GM21515 (cell line): Measurements from ENCODE around the gene NUDT8.
"Not testable (repeated sequence)": the region's sequence is repeated elsewhere in the genome, so short reads cannot be mapped to it uniquely, and the experiment has no call there.

Experiments used
- ATAC-seq: cut with Tn5 transposase; IDR thresholded peaks from one replicate; pipeline ENCODE4 v1.9.1; 2021; ENCODE audit not compliant: unreplicated experiment

Gene NUDT8

DNA sequence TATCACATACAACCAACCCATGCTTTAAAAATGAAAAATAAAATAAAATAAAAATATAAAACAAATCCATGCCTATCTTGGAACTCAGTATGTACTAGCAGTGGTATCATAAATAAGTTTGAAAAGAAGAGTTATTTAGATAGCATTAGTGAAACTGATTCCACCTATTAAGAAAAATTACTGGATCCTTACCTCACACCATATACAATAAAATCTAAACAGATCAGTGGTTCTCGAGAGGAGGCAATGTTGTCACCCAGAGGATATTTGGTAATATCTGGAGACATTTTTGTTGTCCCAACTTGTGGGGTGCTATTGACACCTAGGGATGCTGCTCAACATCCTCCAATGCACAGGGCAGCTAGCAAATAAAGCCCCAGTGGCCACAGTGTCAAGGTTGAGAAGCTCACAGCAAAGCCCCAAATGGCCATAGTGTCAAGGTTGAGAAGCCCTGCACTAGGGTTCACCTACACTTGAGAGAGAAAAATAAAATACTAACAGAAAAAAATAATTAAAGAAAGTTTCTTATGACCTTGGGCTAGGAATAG, 32.9 kb downstream of the NUDT8 start:
- ATAC-seq = no peak

DNA sequence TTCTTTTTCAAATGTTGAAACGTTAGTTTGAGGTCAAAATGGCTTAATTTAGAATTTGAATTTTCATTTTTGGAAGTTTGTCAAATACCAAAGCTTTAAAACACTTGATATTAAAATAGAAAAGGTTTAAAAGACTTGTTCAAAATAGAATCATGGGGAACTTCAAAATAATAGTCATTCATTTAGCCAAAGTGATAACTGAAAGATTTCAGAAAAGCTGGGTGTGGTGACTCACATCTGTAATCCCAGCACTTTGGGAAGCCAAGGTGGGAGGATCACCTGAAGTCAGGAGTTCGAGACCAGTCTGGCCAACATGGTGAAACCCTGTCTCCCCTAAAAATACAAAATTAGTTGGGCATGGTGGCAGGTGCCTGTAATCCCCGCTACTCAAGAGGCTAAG, 35.3 kb downstream of the NUDT8 start:
- no peak for ATAC-seq

DNA sequence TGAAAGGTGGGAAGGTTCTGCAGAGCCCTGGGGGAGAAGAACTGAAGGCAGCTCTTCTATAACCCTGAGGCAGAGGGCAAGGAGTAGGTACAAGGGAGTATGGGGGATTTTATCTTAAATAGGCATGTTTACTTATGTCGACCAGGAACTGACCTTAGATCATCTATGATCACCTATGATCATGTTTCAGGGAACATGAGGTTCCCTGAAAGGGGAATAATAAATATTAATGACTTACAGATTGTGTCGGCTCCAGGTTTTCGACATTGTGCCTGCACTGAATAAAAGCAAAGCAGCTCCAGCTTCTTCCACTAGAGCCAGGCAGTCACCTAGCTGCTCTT, 36.2 kb downstream of the NUDT8 start:
- no peak for ATAC-seq

DNA sequence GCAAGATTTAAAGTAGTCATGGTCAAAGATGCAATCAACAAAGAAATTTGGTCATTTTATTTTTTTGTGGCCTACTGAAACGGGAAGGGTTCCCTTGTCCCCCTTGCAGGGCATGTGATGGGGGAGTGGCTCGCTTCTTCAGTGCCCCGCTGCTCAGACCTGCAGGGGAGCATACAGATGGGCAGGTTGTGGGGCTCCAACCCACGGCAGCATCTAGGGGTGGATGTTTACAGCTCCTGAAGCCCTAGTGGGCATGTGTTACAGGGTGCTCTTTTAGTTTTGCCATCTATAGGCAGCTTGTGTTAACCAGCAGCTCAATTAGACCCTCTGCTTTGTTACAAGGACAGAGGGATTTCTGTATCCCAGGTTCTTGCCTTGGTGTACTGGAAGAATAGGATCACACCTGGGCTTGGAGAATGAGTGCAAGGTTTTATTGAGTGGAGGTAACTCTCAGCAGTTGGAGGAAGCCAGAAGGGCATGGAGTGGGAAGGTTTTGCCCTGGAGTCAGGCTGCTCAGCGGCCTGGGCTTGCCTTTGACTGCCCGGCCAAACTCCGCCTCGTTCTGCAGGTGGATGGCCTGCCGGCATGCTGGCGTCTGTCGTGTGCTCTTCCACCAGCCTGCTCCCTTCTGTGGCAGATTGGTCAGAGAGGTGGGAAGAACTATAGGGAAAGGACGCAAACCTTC, 36.7 kb downstream of the NUDT8 start:
- no peak for ATAC-seq

DNA sequence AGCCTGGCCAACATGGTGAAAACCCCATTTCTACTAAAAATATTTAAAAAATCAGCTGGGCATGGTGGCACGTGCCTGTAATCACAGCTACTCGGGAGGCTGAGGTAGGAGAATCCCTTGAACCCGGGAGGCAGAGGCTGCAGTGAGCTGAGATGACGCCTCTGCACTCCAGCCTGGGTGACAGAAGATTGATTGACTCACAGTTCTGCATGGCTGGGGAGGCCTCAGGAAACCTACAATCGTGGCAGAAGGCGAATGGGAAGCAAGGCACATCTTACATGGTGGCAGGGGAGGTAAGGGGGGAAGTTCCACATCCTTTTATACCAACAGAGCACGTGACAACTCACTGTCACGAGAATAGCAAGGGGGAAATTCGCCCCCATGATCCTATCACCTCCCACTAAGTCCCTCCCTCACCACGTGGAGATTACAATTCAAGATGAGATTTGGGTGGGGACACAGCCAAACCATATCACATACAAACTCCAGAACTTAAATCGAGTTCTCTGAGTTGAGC, 40.8 kb downstream of the NUDT8 start:
- not testable (repeated sequence) for ATAC-seq

DNA sequence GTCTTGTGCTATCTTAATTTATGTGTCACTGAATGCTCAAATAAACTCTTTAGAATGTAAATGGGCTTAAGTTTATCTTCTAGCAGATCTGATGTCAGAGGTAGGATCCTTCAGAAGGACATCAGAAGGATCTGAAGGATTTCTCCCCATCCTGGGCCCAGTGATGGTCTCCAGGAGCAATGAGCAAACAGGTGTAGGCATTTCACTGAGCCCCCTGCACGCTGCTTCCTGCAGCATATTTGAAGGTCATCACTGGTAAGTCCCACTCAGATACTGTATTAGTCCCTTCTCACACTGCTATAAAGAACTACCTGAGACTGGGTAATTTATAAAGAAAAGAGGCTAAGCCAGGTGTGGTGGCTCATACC, 41.6 kb downstream of the NUDT8 start:
- peak; percentile 24 for ATAC-seq

DNA sequence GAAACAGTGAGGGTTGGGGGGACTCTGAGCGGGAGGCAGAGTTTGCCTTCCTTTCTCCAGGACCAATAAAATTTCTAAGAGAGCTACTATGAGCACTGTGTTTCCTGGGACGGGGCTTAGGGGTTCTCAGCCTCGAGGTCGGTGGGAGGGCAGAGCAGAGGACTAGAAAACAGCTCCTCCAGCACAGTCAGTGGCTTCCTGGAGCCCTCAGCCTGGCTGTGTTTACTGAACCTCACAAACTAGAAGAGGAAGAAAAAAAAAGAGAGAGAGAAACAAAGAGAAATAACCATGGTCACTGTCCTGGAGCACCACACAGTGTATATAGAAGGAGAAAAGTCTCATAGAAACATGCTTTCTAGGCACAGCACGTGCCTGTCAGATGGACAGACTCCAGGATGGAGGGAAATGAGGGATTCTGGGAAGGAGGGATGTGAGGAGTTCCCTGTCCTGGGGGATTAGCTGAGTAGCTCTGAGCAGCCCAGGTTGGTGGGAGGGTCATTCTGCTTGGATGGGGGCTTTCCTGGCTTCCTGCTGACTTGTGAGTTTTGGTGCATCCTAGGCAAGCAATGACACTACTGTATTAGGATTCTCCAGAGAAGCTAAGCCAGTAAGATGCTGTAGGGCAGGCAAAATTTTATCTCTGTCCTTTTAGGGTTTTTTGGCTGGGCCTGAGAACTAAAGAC, 43.0 kb downstream of the NUDT8 start:
- ATAC-seq = no peak

DNA sequence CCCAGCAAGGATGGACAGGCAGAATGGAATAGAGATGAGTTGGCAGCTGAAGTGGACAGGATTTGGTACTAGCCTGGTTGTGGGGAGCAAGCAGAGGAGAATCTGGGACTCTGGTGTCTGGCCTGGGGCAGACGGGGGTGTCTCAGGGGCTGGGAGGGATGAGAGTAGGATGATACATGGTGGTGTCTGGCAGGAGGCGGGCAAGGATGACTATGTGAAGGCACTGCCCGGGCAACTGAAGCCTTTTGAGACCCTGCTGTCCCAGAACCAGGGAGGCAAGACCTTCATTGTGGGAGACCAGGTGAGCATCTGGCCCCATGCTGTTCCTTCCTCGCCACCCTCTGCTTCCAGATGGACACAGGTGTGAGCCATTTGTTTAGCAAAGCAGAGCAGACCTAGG, 43.8 kb downstream of the NUDT8 start:
- ATAC-seq = no peak

DNA sequence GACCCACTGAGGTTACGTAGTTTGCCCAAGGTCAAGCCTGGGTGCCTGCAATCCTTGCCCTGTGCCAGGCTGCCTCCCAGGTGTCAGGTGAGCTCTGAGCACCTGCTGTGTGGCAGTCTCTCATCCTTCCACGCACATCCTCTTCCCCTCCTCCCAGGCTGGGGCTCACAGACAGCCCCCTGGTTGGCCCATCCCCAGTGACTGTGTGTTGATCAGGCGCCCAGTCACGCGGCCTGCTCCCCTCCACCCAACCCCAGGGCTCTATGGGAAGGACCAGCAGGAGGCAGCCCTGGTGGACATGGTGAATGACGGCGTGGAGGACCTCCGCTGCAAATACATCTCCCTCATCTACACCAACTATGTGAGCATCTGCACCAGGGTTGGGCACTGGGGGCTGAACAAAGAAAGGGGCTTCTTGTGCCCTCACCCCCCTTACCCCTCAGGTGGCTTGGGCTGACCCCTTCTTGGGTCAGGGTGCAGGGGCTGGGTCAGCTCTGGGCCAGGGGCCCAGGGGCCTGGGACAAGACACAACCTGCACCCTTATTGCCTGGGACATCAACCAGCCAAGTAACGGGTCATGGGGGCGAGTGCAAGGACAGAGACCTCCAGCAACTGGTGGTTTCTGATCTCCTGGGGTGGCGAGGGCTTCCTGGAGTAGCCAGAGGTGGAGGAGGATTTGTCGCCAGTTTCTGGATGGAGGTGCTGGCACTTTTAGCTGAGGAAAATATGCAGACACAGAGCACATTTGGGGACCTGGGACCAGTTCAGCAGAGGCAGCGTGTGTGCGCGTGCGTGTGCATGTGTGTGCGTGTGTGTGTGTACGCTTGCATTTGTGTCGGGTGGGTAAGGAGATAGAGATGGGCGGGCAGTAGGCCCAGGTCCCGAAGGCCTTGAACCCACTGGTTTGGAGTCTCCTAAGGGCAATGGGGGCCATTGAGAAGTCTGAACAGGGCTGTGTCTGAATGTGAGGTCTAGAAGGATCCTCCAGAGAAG, 44.6 kb downstream of the NUDT8 start:
- ATAC-seq = no peak

DNA sequence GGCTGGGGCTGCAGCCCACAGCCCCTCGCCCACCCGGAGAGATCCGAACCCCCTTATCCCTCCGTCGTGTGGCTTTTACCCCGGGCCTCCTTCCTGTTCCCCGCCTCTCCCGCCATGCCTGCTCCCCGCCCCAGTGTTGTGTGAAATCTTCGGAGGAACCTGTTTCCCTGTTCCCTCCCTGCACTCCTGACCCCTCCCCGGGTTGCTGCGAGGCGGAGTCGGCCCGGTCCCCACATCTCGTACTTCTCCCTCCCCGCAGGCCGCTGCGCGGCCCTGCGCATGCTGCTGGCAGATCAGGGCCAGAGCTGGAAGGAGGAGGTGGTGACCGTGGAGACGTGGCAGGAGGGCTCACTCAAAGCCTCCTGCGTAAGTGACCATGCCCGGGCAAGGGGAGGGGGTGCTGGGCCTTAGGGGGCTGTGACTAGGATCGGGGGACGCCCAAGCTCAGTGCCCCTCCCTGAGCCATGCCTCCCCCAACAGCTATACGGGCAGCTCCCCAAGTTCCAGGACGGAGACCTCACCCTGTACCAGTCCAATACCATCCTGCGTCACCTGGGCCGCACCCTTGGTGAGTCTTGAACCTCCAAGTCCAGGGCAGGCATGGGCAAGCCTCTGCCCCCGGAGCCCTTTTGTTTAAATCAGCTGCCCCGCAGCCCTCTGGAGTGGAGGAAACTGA, 45.4 kb downstream of the NUDT8 start:
- no peak for ATAC-seq

DNA sequence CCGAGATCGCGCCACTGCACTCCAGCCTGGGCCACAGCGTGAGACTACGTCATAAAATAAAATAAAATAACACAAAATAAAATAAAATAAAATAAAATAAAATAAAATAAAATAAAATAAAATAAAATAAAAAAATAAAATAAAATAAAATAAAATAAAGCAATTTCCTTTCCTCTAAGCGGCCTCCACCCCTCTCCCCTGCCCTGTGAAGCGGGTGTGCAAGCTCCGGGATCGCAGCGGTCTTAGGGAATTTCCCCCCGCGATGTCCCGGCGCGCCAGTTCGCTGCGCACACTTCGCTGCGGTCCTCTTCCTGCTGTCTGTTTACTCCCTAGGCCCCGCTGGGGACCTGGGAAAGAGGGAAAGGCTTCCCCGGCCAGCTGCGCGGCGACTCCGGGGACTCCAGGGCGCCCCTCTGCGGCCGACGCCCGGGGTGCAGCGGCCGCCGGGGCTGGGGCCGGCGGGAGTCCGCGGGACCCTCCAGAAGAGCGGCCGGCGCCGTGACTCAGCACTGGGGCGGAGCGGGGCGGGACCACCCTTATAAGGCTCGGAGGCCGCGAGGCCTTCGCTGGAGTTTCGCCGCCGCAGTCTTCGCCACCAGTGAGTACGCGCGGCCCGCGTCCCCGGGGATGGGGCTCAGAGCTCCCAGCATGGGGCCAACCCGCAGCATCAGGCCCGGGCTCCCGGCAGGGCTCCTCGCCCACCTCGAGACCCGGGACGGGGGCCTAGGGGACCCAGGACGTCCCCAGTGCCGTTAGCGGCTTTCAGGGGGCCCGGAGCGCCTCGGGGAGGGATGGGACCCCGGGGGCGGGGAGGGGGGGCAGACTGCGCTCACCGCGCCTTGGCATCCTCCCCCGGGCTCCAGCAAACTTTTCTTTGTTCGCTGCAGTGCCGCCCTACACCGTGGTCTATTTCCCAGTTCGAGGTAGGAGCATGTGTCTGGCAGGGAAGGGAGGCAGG, 46.2 kb downstream of the NUDT8 start, which contains the start of gene GSTP1:
TSS of gene GSTP1 (plus strand) at position 566 of the 958 bp plus-strand sequence. CDS start at position 598, 32 bp downstream.
- ATAC-seq = peak; percentile 56

DNA sequence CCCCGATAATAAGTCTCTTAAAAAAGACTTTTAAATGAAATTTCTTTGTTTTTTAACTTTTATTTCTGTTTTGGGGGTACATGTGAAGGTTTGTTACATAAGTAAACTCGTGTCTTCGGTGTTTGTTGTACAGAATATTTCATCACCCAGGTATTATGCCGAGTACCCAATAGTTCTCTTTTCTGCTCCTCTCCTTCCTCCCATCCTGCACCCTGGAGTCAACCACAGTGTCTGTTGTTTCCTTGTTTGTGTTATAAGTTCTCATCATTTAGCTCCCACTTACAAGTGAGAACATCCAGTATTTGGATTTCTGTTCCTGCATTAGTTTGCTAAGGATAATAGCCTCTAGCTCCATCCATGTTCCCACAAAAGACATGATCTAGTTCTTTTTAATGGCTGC, 47.7 kb downstream of the NUDT8 start:
- no peak for ATAC-seq

DNA sequence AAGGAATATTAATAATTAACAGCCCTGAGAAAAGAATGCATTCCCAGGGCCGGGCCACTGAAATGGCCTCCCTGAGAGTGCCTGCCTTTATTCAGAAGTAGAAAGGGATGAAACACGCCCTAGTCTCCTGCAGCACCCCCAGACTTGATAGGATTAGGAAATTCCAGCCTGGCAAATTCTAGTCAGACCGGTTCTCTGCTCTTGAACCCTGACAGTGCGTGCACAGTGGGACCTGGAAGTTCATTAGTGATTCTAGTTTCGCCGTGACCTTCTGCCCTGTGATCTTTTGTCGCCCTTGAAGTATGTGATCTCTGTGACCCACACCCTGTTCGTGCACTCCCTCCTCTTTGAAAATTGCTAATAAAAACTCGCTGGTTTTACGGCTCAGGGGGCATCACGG, 48.3 kb downstream of the NUDT8 start:
- no peak for ATAC-seq

DNA sequence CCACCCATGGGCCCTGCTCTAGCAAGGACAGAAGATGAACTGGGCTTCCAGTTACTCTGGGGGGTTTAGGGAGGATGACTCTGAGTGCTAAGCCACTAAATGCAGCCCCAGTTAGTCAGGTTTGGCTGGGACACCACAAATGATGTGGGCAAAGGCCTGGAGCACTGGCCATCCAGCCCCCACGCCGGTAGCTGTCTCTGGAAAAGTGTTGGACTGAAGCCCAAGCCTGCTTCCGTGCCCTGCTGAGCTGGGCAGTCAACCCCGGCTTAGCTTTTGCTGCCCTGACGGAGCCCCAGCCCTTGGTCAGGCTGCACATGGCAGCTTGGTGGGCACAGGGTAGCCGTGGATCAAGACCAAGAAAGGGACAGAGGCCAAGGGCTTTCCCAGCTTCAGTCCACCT, 51.8 kb downstream of the NUDT8 start:
- no peak for ATAC-seq
